Measurements from ENCODE around the gene MAP2. TPM values are rescaled to one million over a fixed set of nuclear protein-coding genes. Genes with fewer than 3 reads are reported as not detected.

The MAP2 gene, protein sequence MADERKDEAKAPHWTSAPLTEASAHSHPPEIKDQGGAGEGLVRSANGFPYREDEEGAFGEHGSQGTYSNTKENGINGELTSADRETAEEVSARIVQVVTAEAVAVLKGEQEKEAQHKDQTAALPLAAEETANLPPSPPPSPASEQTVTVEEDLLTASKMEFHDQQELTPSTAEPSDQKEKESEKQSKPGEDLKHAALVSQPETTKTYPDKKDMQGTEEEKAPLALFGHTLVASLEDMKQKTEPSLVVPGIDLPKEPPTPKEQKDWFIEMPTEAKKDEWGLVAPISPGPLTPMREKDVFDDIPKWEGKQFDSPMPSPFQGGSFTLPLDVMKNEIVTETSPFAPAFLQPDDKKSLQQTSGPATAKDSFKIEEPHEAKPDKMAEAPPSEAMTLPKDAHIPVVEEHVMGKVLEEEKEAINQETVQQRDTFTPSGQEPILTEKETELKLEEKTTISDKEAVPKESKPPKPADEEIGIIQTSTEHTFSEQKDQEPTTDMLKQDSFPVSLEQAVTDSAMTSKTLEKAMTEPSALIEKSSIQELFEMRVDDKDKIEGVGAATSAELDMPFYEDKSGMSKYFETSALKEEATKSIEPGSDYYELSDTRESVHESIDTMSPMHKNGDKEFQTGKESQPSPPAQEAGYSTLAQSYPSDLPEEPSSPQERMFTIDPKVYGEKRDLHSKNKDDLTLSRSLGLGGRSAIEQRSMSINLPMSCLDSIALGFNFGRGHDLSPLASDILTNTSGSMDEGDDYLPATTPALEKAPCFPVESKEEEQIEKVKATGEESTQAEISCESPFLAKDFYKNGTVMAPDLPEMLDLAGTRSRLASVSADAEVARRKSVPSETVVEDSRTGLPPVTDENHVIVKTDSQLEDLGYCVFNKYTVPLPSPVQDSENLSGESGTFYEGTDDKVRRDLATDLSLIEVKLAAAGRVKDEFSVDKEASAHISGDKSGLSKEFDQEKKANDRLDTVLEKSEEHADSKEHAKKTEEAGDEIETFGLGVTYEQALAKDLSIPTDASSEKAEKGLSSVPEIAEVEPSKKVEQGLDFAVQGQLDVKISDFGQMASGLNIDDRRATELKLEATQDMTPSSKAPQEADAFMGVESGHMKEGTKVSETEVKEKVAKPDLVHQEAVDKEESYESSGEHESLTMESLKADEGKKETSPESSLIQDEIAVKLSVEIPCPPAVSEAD (N-terminal part only)
- total RNA-seq (10 to 100 TPM in 2 of 7 donors, 1 to 10 TPM in 5; 6.0 to 23.9 (median 9.6) TPM), polyA plus RNA-seq (10 to 100 TPM in 1 of 2 donors, 1 to 10 TPM in 1; 5.4 to 11.9 TPM)
- long read RNA-seq, donor 1, partial matches to known transcripts: 2 of 8 reads
- long read RNA-seq, donor 1, other reads (novel, unspliced or antisense): 6 of 8 reads
- long read RNA-seq, donor 2: 0 reads
- long read RNA-seq, donor 3, partial matches to known transcripts: 0 of 3 reads
- long read RNA-seq, donor 3, other reads (novel, unspliced or antisense): 3 of 3 reads

- peaks cover 2% of the 10 kb centered on the region for H3K4me1 ChIP-seq (ENCODE audit: insufficient read depth)
- H3K9me3 ChIP-seq: no peaks in the 10 kb centered on the region
- H3K27me3 ChIP-seq: no peaks in the 10 kb centered on the region
- peak within 1 kb of the TSS; percentile 31 for H3K4me3 ChIP-seq
- DNase-seq: peak; percentile 80 to 91 (median 85)
- no peaks in the 10 kb centered on the region for H3K36me3 ChIP-seq
- 2 to 3% (median 2%) methylated on average over 33 to 57 of the region's 57 CpGs for WGBS, 3 donors
- peak within 1 kb of the TSS in 1 of 2 donors; percentile 4 for H3K27ac ChIP-seq
- TF ChIP-seq POLR2A (IDR thresholded peaks at IDR 0.05): no peak
- TF ChIP-seq, protein P1, sequence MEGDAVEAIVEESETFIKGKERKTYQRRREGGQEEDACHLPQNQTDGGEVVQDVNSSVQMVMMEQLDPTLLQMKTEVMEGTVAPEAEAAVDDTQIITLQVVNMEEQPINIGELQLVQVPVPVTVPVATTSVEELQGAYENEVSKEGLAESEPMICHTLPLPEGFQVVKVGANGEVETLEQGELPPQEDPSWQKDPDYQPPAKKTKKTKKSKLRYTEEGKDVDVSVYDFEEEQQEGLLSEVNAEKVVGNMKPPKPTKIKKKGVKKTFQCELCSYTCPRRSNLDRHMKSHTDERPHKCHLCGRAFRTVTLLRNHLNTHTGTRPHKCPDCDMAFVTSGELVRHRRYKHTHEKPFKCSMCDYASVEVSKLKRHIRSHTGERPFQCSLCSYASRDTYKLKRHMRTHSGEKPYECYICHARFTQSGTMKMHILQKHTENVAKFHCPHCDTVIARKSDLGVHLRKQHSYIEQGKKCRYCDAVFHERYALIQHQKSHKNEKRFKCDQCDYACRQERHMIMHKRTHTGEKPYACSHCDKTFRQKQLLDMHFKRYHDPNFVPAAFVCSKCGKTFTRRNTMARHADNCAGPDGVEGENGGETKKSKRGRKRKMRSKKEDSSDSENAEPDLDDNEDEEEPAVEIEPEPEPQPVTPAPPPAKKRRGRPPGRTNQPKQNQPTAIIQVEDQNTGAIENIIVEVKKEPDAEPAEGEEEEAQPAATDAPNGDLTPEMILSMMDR (IDR thresholded peaks at IDR 0.05): peak; percentile 78 to 97 (median 96)
- TF ChIP-seq EP300 (IDR thresholded peaks at IDR 0.05): no peak
- intact Hi-C loops (cut with DNase I): loop anchor here in 1 of 4 donors (10.0 kb wide), 1 partner anchor 131 kb away; no protein-coding TSS in a partner anchor
These were observed at the start of gene MAP2 for GRCh38 chr2:209423562-209424198. MAP2 (plus strand) TSS chr2:209424047; CDS start chr2:209653171, 229,124 bp downstream.

- Histone ChIP-seq H3K36me3 (no peaks in the 10 kb centered on the region), H3K27me3 (no peaks in the 10 kb centered on the region), H3K4me3 (no peak overlapping the region), H3K27ac (no peak overlapping the region), H3K4me1 (ENCODE audit: insufficient read depth) (no peaks in the 10 kb centered on the region), H3K9me3 (no peaks in the 10 kb centered on the region)
- TF ChIP-seq POLR2A (IDR thresholded peaks at IDR 0.05) (no peak), EP300 (IDR thresholded peaks at IDR 0.05) (no peak)
- TF ChIP-seq, protein P1 (IDR thresholded peaks at IDR 0.05): no peak
- DNase-seq: no peak
- intact Hi-C loops (cut with DNase I): no loop called here
- 70 to 72% (median 72%) methylated on average over 1 of the region's 1 CpG for WGBS, 3 donors
These were observed 47.2 kb upstream of the MAP2 start for GRCh38 chr2:209376686-209377085.

GRCh38 chr2:209380293-209380692 lies 43.6 kb upstream of the MAP2 start:
- WGBS, 3 donors: 45 to 69% (median 55%) methylated on average over 1 of the region's 1 CpG
- Histone ChIP-seq H3K9me3 (no peaks in the 10 kb centered on the region), H3K27ac (no peak overlapping the region), H3K4me1 (ENCODE audit: insufficient read depth) (no peaks in the 10 kb centered on the region), H3K4me3 (no peak overlapping the region), H3K27me3 (no peaks in the 10 kb centered on the region), H3K36me3 (no peaks in the 10 kb centered on the region)
- intact Hi-C loops (cut with DNase I): no loop called here
- DNase-seq: no peak
- TF ChIP-seq EP300 (IDR thresholded peaks at IDR 0.05) (no peak), POLR2A (IDR thresholded peaks at IDR 0.05) (no peak)
- TF ChIP-seq, protein P1 (IDR thresholded peaks at IDR 0.05): no peak

Measured in ovary (tissue), 10 donors.